Activated CD8-positive, alpha-beta memory T cell treated with anti-CD3 and anti-CD28 coated beads for 36 hours (primary cell): Measurements from ENCODE around the gene PPP1R14C. TPM values are rescaled to one million over a fixed set of nuclear protein-coding genes. Genes with fewer than 3 reads are reported as not detected.

Experiments used
- CTCF ChIA-PET: fragments of 350-600 bp; sonication (Branson Sonifier 250); formaldehyde crosslinking; loops from one replicate; lab custom pipeline; 2021; ENCODE audit warnings: antibody characterized with exemption; lab: Charles Lee
- POLR2A ChIA-PET: fragments of 350-600 bp; sonication (Branson Sonifier 250); formaldehyde crosslinking; loops from one replicate; lab custom pipeline; 2021; ENCODE audit warnings: antibody characterized with exemption; lab: Charles Lee
- total RNA-seq, 2 experiments: library from RNA; stranded (reverse); gene quantifications; one replicate each; pipeline ENCODE4 v1.2.3, GENCODE V29; 2021

Gene PPP1R14C
- total RNA-seq, 2 experiments from 2014 or later: 0.96 to 1.1 TPM

DNA sequence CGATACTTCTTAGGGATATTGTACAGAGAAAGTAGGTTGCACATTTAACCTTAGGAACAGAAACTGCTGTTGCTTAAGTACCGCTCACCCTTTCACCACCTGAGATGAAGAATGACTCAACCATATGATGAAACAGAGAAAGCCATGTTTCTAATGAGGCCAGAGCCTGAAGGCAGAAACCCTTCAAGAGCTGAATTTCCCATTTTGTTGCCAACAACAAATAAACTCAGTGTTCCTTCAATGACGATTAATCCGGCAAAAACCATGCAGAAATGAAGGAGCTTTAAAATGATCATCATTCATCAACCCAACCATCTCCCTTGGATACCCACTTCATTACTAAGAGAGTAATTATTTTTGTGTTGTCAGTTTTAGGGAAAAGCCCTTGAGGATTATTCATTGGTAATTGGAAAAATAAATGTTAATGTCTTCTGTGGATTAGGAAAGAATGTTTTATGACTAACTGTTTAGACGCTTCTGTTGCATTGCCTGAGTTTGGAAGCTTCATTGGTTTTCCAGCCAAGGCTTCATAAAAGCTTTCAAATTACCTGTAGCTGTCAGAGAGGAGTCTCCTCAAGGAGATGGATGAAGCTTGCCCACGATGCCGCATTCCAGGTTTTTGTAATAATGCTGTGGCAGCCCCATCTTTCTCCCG, 113.9 kb downstream of the PPP1R14C start:
- POLR2A ChIA-PET: no interaction called here
- CTCF ChIA-PET: no interaction called here

DNA sequence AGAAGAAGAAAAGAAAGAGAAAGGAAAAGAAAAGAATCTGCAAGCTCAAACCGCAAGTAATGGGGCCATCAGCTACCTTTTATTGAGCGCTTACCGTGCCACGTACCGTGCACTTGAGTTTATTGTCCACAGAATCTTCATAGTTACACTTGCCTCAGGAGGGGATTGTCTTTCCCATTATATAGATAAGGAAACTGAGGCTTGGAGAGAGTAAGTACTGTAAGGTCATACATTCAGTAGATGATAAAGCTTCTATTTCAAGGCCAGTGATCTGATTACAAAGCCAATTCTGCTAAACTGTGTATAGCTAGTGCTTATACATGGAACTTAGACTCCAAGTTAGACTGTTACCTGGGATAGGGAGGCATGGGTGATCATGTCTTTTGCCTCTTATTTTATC, 115.5 kb downstream of the PPP1R14C start:
- CTCF ChIA-PET: no interaction called here
- POLR2A ChIA-PET: no interaction called here

DNA sequence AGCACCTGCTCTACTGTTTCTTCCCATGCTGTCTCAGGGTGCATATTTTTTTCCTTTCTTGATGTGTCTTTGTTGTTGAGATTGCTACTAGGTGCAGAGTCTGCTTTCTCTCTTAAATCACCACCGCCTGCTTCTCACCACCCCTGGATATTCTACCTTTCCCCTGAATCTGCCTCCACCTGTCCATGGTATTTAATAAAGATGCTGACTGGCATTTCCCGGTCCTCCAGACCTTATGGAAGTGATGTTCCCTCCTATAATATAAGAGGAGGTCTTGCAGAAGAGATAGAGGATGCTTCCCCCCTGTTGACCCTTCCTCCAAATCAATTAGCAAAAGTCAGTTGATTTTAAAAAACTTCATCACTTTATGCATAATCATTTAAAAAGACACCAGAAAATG, 118.1 kb downstream of the PPP1R14C start:
- ChIA-PET CTCF (no interaction called here), POLR2A (no interaction called here)

DNA sequence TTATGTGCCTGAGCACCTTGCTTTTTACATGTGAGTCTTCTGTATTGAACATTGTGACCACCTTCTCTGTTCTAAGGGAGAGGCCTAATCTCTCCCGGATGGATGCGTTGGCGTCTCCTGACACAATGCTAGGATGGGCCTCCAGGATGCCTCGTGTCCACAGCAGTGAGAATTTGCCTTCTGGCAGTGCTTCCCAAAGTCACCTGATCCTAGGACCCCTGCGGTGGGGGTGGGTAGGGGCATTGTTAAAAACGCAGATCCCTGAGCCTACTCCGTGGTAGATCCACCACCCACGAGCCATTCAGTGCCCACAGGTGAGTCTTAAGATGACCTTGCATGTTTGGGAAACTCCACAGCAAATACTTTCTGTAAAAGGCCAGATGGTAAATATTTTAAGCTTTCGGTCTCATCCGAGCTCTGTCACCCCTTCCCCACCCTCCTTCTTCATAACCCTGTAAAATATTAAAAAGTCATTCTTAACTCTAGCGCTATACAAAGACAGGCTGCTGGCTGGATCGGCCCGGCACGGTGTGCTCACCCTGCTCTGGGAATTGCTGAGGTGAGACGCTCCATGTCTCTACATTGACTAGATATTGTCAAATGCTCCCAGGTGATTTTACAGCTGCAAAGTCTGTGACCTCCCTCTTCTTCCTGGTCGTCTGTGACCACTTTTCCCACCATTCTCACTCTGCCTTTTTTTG, 119.3 kb downstream of the PPP1R14C start:
- POLR2A ChIA-PET: interaction anchor here (0.5 kb wide), 1 partner anchor 13 kb away, joined by 3 read pairs; no protein-coding TSS in a partner anchor
- CTCF ChIA-PET: no interaction called here

DNA sequence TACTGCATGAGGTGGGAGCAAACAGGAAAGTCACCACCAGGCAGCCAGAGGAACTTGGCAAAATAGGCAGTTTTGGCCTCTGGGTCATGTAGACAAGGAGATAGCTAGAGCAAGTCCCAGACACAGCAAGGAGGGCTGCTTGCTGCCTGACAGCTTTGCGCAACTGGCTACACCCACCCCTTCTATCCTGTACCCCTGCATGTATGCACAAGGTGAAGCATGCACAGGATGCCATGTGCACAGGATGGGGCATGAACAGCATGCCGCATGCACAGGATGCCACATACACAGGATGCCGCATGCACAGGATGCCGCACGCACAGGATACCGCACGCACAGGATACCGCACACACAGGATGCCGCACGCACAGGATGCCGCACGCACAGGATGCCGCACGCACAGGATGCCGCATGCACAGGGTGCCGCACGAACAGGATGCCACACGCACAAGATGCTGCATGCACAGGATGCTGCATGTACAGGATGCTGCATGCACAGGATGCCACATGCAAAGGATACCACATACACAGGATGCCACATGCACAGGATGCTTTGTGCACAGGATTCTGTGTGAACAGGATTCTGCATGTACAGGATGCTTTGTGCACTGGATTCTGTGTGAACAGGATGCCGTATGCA, 121.0 kb downstream of the PPP1R14C start:
- ChIA-PET POLR2A (no interaction called here), CTCF (no interaction called here)

DNA sequence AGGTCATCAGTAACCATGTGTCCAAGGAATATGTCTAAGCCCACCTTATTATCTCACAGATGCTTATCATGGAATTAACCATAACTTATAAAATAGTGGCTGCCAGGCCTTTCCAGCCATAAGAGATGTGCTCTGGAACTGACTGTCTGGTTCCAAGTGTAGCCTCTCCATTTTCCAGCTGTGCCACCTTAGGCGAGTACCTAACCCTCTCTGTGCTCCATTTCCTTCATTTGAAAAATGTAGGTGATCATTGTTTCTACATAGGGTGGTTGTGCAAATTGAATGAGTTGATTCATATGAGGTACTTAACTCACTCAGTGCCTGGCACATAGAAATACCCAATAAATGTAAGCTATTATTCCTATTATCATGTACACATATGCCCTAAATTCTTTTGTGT, 123.5 kb downstream of the PPP1R14C start:
- ChIA-PET POLR2A (no interaction called here), CTCF (no interaction called here)

DNA sequence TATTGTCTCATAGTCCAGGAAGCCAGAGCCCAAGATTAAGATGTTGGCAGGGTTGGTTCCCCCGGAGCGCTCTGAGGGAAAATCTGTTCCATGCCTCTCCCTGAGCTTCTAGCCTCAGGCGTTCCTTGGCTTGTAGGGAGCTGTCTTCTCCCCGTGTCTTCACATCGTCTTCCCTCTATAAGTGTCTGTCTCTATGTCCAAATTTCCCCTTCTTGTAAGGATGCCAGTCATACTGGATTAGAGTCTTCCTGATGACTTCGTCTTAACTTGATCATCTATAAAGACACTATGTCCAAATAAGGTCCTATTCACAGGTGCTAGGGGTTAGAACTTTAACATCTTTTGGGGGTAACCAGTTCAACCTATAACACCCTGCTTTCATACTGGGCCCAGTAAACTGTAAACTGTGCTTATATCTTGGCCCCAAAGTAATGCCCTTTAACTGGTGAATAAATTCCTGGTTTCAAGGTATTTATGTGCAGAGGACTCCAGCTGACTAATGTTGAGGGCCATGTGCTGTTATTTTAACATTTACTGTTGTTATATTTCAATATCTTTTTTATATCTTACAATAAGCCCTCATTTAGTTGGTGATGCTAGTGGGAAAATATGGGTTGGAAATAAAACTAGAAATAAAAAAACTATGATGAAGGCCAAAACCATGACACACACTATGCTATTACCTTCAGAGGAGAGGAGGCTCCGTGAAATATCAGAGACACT, 124.3 kb downstream of the PPP1R14C start:
- POLR2A ChIA-PET: no interaction called here
- CTCF ChIA-PET: no interaction called here

DNA sequence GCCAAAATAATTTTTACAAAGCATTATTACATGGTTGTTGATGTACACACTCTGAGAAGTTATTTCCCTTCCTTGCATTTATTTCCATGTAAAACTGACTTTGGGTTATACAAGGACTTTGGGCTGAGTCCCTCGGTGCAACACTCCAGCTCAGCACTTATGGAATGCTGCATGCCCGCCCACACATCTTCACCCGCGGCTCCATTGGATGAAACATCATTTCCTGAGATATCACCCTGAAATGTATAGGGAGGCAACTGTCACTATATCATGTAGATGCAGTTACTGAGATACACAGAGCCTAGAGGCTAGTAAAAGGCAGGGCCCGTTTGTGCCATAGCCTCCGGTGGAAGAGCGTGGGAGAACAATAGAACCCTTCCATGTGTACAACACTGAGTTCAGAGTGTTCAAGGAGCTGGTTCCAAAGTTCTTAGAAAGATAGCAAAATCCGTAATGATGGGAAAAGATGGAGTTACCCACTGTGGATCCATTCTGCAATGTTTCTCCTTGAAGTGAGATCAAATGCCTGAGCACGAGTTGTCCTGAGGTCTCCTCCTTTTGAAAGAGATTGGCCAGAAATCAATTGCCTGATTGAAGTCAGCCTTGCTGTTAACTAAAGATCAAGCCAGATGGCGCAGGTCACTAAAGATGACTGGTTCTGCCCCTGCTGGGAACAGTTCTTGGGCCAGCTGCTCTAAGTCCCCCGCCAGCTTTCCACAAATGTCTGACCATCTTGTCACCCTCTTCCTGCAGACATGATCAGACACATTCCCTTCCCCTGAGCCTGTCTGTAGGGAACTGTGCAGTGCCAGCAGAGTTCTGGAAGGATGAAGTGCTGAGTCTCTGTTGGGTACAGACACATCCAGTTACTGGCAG, 125.1 kb downstream of the PPP1R14C start:
- CTCF ChIA-PET: no interaction called here
- POLR2A ChIA-PET: no interaction called here

DNA sequence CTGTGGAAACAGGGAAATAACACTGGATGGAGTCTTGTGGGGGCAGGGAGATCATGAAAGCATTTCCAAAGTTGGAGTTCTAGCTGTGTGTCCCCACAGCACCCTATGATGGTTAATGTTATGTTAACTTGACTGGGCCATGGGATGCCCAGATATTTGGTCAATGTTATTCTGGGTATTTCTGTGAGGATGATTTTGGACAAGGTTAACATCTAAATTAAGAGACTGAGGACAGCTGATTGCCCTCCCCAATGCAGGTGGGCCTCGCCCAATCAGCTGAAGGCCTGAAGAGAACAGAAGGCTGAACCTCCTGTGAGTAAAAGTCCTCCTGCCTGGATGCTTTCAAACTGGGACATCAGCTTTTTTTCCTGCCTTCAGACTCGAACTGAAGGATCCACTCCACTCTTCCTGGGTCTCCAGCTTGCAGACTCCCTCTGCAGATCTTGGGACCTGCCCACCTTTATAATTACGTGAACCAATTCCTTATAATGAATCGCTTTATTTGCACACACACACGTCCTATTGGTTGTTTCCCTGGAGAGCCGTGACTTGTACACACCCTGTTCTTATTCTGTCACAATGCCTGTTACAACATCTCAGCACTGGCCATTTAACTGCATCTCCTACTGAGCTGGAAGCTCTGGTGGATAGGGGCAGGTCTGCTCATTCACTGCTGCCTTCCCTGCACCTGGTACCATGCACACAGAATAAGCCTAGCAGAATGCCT, 126.4 kb downstream of the PPP1R14C start:
- ChIA-PET CTCF (no interaction called here), POLR2A (no interaction called here)

DNA sequence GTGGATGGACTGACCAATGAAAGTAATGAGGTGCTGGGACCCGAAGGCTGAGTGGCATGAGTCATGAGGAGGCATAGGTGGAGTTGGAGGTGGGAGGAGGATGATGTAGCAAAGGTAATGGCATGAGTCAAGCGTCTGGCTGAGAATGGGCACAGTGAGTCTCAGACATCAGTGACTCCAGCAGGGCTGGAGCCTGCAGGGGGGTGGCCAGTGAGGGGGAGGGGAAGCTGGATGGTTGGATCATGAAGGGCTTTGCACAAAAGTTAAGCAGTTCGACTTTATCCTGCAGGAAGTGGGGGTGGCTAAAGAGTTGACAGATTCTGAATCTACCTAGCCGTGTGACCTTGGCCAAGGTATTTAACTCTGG, 127.0 kb downstream of the PPP1R14C start:
- ChIA-PET POLR2A (no interaction called here), CTCF (no interaction called here)

DNA sequence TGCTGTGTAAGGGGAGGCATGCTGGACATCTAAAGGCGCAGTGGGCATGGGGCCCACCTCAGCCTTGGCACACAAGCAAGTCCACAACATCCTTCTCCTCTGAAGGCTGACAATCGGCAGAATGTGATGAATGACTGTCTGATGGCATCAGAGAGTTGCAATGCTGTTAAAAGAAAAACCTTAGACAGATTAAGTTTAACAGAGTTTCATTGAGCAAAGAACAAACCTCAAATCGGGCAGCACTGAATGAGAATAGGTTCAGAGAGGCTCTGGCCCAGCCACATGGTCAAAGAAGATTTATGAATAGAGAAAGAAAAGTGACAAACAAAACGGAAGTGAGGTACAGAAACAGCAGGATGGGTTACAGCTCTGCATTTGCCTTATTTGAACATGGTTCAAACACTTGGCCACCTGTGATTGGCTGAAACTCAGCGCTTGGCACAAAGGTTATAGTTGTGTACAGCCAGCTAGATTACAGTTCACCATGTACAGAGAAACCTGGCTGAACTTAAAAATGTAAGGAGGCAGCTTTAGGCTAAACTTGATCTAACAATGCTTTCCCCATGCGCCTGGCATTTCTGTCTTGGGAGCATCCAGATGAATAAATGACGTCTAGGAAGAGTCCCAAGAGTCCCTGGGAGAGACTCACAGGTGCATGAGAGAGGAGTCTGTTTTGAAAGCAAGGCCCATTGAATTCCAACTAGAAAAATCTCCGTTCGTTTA, 127.6 kb downstream of the PPP1R14C start:
- ChIA-PET CTCF (interaction anchor here (1.0 kb wide), 1 partner anchor 190 kb away, joined by 3 read pairs; no protein-coding TSS in a partner anchor), POLR2A (no interaction called here)

DNA sequence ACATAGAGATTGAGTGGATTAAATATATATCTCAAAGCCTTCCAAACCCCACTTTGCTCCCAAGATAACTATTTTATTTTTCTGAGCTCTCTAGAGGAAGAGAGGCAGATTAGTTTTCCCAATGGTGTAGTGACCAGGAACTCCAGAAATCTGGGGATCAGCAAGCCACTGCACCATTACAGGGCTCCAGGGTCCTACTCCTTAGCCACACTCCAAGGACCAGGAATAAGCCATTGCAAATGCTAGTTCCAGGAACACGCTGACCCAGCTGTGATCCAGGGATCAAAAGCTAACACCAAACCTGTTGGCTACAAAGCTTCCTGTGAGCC, 128.3 kb downstream of the PPP1R14C start:
- CTCF ChIA-PET: interaction anchor here (1.0 kb wide), 1 partner anchor 191 kb away, joined by 3 read pairs; no protein-coding TSS in a partner anchor

DNA sequence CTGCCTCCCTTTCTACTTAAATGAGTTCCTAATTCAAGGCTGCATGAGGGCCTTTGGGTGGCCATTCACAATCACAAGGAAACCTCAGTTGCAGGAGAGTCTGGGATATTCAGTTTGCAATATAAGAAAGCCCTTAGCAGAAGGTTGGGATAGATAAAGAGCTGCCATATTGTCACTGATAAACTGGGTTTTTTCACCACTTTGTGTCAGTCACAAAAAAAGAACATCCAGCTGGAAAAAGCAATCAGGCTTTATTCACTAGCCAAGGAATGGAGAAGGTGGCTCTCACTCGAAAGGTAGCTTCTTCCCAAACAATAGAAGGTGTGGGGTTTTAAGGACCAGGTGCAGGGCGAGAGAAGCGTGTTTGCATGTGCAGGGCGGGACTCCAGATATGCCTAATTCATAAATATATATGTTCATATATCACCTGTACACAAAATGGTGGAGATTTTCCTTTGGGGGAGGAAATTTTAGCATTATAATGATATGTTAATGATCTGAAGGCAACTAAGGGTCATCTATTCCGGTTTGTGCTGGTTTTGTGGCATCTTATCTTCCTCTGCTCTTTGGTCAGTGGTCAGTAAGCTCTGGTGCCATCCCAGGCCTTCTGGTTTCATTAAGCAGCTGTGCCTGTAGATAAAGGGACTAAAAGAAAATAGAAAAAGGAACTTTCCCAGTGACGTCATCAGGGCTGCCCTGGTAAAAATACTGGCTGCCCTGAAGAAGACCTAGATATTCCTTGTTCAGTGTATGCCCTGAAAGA, 128.8 kb downstream of the PPP1R14C start:
- ChIA-PET CTCF (interaction anchor here (1.0 to 1.2 kb wide), 2 partner anchors 90 to 191 kb away, joined by 3 read pairs; no protein-coding TSS in a partner anchor), POLR2A (no interaction called here)

More for the DNA sequence above, 128.3 kb downstream of the PPP1R14C start:
- POLR2A ChIA-PET: no interaction called here

DNA sequence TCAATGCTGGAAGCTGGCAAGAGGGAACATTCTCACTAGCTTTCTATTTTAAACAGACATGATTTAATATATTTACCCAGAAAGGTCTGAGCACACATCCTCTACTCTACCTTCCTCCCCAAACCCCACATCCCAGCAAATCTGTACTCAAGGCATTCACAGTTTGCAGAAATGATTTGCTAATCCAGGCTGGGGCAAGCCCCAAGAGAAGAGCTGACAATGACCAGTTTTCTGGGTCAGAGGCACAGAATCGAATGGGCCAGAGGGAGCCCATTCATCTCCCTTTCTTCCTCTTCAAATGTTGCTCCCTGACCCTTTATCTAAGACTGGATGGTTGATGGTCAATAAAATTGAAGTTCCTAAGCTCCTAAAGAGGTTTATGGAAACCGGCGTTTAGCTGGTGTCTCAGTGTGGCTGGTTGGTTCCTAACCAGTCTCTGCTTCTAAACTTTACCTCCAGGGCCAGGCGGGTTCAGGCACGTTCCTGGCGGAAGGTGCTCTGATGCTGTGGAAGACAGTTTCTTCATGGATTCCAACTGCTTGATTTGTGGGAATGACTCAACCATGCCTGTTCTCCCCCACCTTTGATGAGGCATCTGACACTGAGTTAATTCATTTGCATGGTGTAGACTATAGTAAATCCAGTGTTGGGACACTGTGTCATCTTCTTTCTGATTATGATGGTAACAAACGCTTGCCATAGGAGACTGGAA, 129.6 kb downstream of the PPP1R14C start:
- ChIA-PET POLR2A (no interaction called here), CTCF (interaction anchor here (1.2 kb wide), 1 partner anchor 91 kb away, joined by 3 read pairs; no protein-coding TSS in a partner anchor)

DNA sequence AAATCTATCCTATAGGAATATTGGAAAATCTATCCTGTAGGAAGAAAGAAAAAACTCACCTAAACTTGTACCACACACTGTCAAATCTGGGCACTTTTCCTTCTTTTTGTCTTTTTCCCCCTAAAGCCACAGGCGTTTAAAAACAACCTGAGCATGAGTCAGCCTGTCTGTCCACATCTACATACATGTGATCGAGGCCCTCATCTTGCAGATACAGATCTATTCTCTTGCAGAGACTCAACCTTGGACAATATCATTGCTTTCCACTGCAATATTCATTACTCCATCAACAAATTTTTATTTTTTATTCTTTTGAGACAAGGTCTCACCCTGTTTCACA, 130.1 kb downstream of the PPP1R14C start:
- ChIA-PET CTCF (no interaction called here), POLR2A (no interaction called here)

DNA sequence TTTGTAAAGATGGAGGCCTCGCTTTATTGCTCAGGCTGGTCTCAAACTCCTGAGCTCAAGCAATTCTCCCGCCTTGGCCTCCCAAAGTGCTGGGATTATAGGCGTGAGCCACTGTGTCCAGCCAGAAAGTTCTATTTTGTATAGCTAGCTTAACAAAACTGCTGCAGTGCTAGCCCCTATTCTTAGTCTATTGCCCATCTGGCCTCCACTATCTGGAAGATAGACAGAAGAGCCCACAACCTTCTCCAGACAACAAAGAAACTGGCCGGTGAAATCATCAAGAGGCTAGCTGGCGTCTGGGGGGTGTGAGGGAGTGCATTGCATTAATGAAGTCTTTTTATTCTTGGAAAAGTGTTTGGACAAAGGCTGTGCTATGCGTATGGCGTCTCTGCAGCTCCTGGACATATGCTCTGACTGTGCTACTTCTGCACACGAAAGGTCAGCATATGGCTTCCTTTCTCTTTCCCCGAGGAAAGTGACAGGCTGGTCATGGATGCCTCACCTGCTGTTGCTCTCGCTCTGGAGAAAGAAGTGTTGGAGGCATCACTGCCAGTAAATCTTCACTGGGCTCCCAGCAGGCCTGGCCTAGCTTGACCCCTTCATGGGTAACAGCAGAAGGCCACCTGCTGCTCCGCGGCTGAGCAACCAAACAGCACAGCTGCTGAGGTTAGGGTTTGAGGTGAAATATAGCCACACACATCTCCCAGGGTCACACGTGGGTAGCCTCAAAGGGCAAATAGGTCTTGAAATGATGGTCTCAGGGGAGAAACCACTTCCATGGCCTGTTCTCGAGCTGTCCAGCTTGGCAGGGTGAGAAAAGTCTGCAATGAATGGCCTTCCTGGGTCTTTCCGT, 130.8 kb downstream of the PPP1R14C start:
- ChIA-PET POLR2A (interaction anchor here (0.6 kb wide), 1 partner anchor 47 kb away, joined by 3 read pairs; no protein-coding TSS in a partner anchor), CTCF (no interaction called here)
